ENCODE measurements around the gene PIM2. TPM values are rescaled to one million over a fixed set of nuclear protein-coding genes. Genes with fewer than 3 reads are reported as not detected.
"Not testable (repeated sequence)": the region's sequence is repeated elsewhere in the genome, so short reads cannot be mapped to it uniquely, and the experiment has no call there.

The PIM2 gene
- total and polyA plus RNA-seq, 8 donors, result 1.3 to 8.6 (median 2.9) TPM

- H3K27me3 ChIP-seq, result no peaks in the 10 kb centered on the region
- DNase-seq (peak in 1 of 6 donors; percentile 12), FAIRE-seq (no peak), ATAC-seq (no peak)
- no peak for TF ChIP-seq CTCF (IDR thresholded peaks at IDR 0.05)
- H3K4me1 ChIP-seq, result no peaks in the 10 kb centered on the region
- peak overlapping the region in 1 of 4 donors; percentile 60 for H3K27ac ChIP-seq
- WGBS, 2 donors, result 49 to 65% methylated on average over 15 of the region's 15 CpGs
- H3K9me3 ChIP-seq, result no peaks in the 10 kb centered on the region
- H3K36me3 ChIP-seq, result no peaks in the 10 kb centered on the region
- intact Hi-C loops (cut with DNase I), result no loop called here
- peak overlapping the region in 2 of 4 donors; percentile 52 to 57 for H3K4me3 ChIP-seq
These were observed 28.4 kb downstream of the PIM2 start for GRCh38 chrX:48890296-48890925.

GRCh38 chrX:48886586-48886985, 32.2 kb downstream of the PIM2 start:
- 64 to 77% methylated on average over 5 of the region's 5 CpGs for WGBS, 2 donors
- H3K36me3 ChIP-seq; H3K4me1 ChIP-seq; intact Hi-C loops (cut with DNase I); DNase-seq; H3K9me3 ChIP-seq; H3K27ac ChIP-seq; H3K4me3 ChIP-seq; FAIRE-seq; ATAC-seq; H3K27me3 ChIP-seq: not testable (repeated sequence)

GRCh38 chrX:48883729-48884128, 35.1 kb downstream of the PIM2 start:
- intact Hi-C loops (cut with DNase I), result no loop called here
- TF ChIP-seq CTCF (IDR thresholded peaks at IDR 0.05), result no peak
- Histone ChIP-seq H3K36me3 (no peaks in the 10 kb centered on the region), H3K4me1 (no peaks in the 10 kb centered on the region), H3K27ac (no peak overlapping the region), H3K4me3 (no peak overlapping the region), H3K27me3 (peaks cover 0 to 7% (median 0%) of the 10 kb centered on the region in 4 donors), H3K9me3 (no peaks in the 10 kb centered on the region)
- WGBS, 2 donors, result 52 to 68% methylated on average over 10 of the region's 10 CpGs
- DNase-seq, result no peak
- no peak for FAIRE-seq
- no peak for ATAC-seq

GRCh38 chrX:48876944-48877343, 41.9 kb downstream of the PIM2 start:
- DNase-seq; H3K36me3 ChIP-seq; H3K9me3 ChIP-seq; H3K27ac ChIP-seq; intact Hi-C loops (cut with DNase I); FAIRE-seq; H3K4me3 ChIP-seq; H3K4me1 ChIP-seq; ATAC-seq: not testable (repeated sequence)
- H3K27me3 ChIP-seq, result peaks cover 0 to 18% (median 3%) of the 10 kb centered on the region in 4 donors
- 45 to 59% methylated on average over 4 of the region's 4 CpGs for WGBS, 2 donors

GRCh38 chrX:48872017-48872416, 46.8 kb downstream of the PIM2 start:
- H3K4me1 ChIP-seq; DNase-seq; intact Hi-C loops (cut with DNase I); H3K27ac ChIP-seq; H3K36me3 ChIP-seq; H3K9me3 ChIP-seq; H3K27me3 ChIP-seq; H3K4me3 ChIP-seq; ATAC-seq; FAIRE-seq: not testable (repeated sequence)
- WGBS, 2 donors, result 13 to 50% methylated on average over 1 of the region's 2 CpGs

- Histone ChIP-seq H3K9me3 (no peaks in the 10 kb centered on the region), H3K27me3 (no peaks in the 10 kb centered on the region), H3K4me1 (no peaks in the 10 kb centered on the region), H3K36me3 (no peaks in the 10 kb centered on the region), H3K4me3 (no peak overlapping the region), H3K27ac (no peak overlapping the region)
- intact Hi-C loops (cut with DNase I), result no loop called here
- DNase-seq (no peak), ATAC-seq (no peak), FAIRE-seq (no peak)
- WGBS, 2 donors, result 31 to 37% methylated on average over 4 of the region's 4 CpGs
- TF ChIP-seq CTCF (IDR thresholded peaks at IDR 0.05), result no peak
These were observed 54.6 kb downstream of the PIM2 start for GRCh38 chrX:48864210-48864609.

Other genes starting within 250 kb of the PIM2 start
- gene WAS, start 235.2 kb downstream of the PIM2 start, total RNA-seq, result 1 to 10 TPM in 3 of 6 donors, under 1 TPM in 3; 0.39 to 7.5 (median 1.9) TPM
- 1 to 10 TPM in 1 of 2 donors, under 1 TPM in 1; 0.92 to 1.1 TPM for gene WAS, start 235.2 kb downstream of the PIM2 start, polyA plus RNA-seq
- gene SUV39H1, start 222.3 kb downstream of the PIM2 start, total RNA-seq, result 1 to 10 TPM in 5 of 6 donors, under 1 TPM in 1; 0.88 to 2.6 (median 1.7) TPM
- 1 to 10 TPM; 1.9 to 2.8 TPM for gene SUV39H1, start 222.3 kb downstream of the PIM2 start, polyA plus RNA-seq
- gene GLOD5, start 157.3 kb downstream of the PIM2 start, total RNA-seq, result under 1 TPM in 2 of 6 donors, not detected in 4; 0.37 to 0.72 TPM
- gene GLOD5, start 157.3 kb downstream of the PIM2 start, polyA plus RNA-seq, result under 1 TPM; 0.57 to 0.99 TPM
- under 1 TPM in 1 of 6 donors, not detected in 5; 0.19 TPM for gene GATA1, start 132.4 kb downstream of the PIM2 start, total RNA-seq
- gene GATA1, start 132.4 kb downstream of the PIM2 start, polyA plus RNA-seq, result under 1 TPM in 1 of 2 donors, not detected in 1; 0.12 TPM
- 10 to 100 TPM; 24.9 to 58.4 (median 30.9) TPM for gene HDAC6, start 117.0 kb downstream of the PIM2 start, total RNA-seq
- 100 to 1,000 TPM in 1 of 2 donors, 10 to 100 TPM in 1; 81.2 to 132 TPM for gene HDAC6, start 117.0 kb downstream of the PIM2 start, polyA plus RNA-seq
- gene ERAS, start 92.5 kb downstream of the PIM2 start, total RNA-seq, result not detected
- gene ERAS, start 92.5 kb downstream of the PIM2 start, polyA plus RNA-seq, result under 1 TPM; 0.11 to 0.49 TPM
- gene PCSK1N, start 83.4 kb downstream of the PIM2 start, total RNA-seq, result 10 to 100 TPM; 10.3 to 50.5 (median 20.1) TPM
- 100 to 1,000 TPM; 167 to 368 TPM for gene PCSK1N, start 83.4 kb downstream of the PIM2 start, polyA plus RNA-seq
- gene TIMM17B, start 21.3 kb downstream of the PIM2 start, total RNA-seq, result 10 to 100 TPM; 15.7 to 26.0 (median 19.5) TPM
- 10 to 100 TPM; 29.8 to 48.9 TPM for gene TIMM17B, start 21.3 kb downstream of the PIM2 start, polyA plus RNA-seq
- gene PQBP1, start 21.1 kb downstream of the PIM2 start, total RNA-seq, result 10 to 100 TPM; 36.4 to 66.5 (median 49.3) TPM
- 100 to 1,000 TPM; 108 to 112 TPM for gene PQBP1, start 21.1 kb downstream of the PIM2 start, polyA plus RNA-seq
- gene SLC35A2, start 7.4 kb downstream of the PIM2 start, total RNA-seq, result 10 to 100 TPM in 5 of 6 donors, 1 to 10 TPM in 1; 9.9 to 20.6 (median 14.6) TPM
- gene SLC35A2, start 7.4 kb downstream of the PIM2 start, polyA plus RNA-seq, result 10 to 100 TPM in 1 of 2 donors, 1 to 10 TPM in 1; 7.1 to 16.0 TPM
- gene OTUD5, start 38.6 kb upstream of the PIM2 start, total RNA-seq, result 10 to 100 TPM; 14.2 to 28.7 (median 17.9) TPM
- 10 to 100 TPM; 32.5 to 34.3 TPM for gene OTUD5, start 38.6 kb upstream of the PIM2 start, polyA plus RNA-seq
- 1 to 10 TPM in 2 of 6 donors, under 1 TPM in 4; 0.12 to 1.7 (median 0.68) TPM for gene KCND1, start 52.8 kb upstream of the PIM2 start, total RNA-seq
- 1 to 10 TPM in 1 of 2 donors, under 1 TPM in 1; 0.84 to 1.3 TPM for gene KCND1, start 52.8 kb upstream of the PIM2 start, polyA plus RNA-seq
- 10 to 100 TPM; 12.5 to 26.0 (median 17.2) TPM for gene GRIPAP1, start 83.2 kb upstream of the PIM2 start, total RNA-seq
- 10 to 100 TPM; 32.2 to 32.7 TPM for gene GRIPAP1, start 83.2 kb upstream of the PIM2 start, polyA plus RNA-seq
- 10 to 100 TPM in 3 of 6 donors, 1 to 10 TPM in 3; 8.5 to 18.8 (median 11.0) TPM for gene TFE3, start 124.3 kb upstream of the PIM2 start, total RNA-seq
- 10 to 100 TPM; 20.1 to 20.6 TPM for gene TFE3, start 124.3 kb upstream of the PIM2 start, polyA plus RNA-seq
- gene CCDC120, start 140.0 kb upstream of the PIM2 start, total RNA-seq, result 10 to 100 TPM in 1 of 6 donors, 1 to 10 TPM in 5; 4.5 to 10.6 (median 6.8) TPM
- gene CCDC120, start 140.0 kb upstream of the PIM2 start, polyA plus RNA-seq, result 1 to 10 TPM; 7.3 to 8.2 TPM
- gene PRAF2, start 155.0 kb upstream of the PIM2 start, total RNA-seq, result 1 to 10 TPM; 1.3 to 8.8 (median 3.9) TPM
- 10 to 100 TPM; 11.3 to 15.8 TPM for gene PRAF2, start 155.0 kb upstream of the PIM2 start, polyA plus RNA-seq
- 10 to 100 TPM; 34.9 to 48.5 (median 45.6) TPM for gene WDR45, start 160.9 kb upstream of the PIM2 start, total RNA-seq
- gene WDR45, start 160.9 kb upstream of the PIM2 start, polyA plus RNA-seq, result 100 to 1,000 TPM in 1 of 2 donors, 10 to 100 TPM in 1; 98.1 to 121 TPM
- gene GPKOW, start 204.7 kb upstream of the PIM2 start, total RNA-seq, result 10 to 100 TPM in 1 of 6 donors, 1 to 10 TPM in 5; 5.4 to 11.5 (median 7.7) TPM
- gene GPKOW, start 204.7 kb upstream of the PIM2 start, polyA plus RNA-seq, result 10 to 100 TPM in 1 of 2 donors, 1 to 10 TPM in 1; 5.1 to 10.5 TPM
- gene MAGIX, start 243.7 kb upstream of the PIM2 start, total RNA-seq, result 10 to 100 TPM in 1 of 6 donors, 1 to 10 TPM in 5; 6.8 to 12.7 (median 8.3) TPM
- 10 to 100 TPM; 12.8 to 25.7 TPM for gene MAGIX, start 243.7 kb upstream of the PIM2 start, polyA plus RNA-seq

All from pancreas (tissue), 10 donors.